Femur (tissue), 1 donor: ENCODE data around the gene MYO9A.

Experiments used
- DNase-seq: peaks from one replicate; pipeline ENCODE4 v3.0.0-alpha.2; 2017

Gene MYO9A

GRCh38 chr15:72118017-72118978 lies at the start of gene MYO9A, which contains the start of gene SENP8:
TSS of gene MYO9A (minus strand) at chr15:72118150. CDS start at chr15:72046563, 71,587 bp downstream.
TSS of gene SENP8 (plus strand) at chr15:72118403. CDS start at chr15:72139624, 21,221 bp downstream.
- peak; percentile 99 for DNase-seq

- no peak for DNase-seq
Measured at GRCh38 chr15:72167445-72167844, 49.5 kb upstream of the MYO9A start.

- DNase-seq = no peak
Measured at GRCh38 chr15:72166716-72167417, 48.9 kb upstream of the MYO9A start.

GRCh38 chr15:72163719-72164118 lies 45.8 kb upstream of the MYO9A start:
- no peak for DNase-seq

GRCh38 chr15:72162569-72162968 lies 44.6 kb upstream of the MYO9A start:
- no peak for DNase-seq

- no peak for DNase-seq
Measured at GRCh38 chr15:72161361-72162132, 43.6 kb upstream of the MYO9A start.

- DNase-seq = no peak
Measured at GRCh38 chr15:72160696-72161245, 42.8 kb upstream of the MYO9A start.

GRCh38 chr15:72156928-72157327 lies 39.0 kb upstream of the MYO9A start:
- DNase-seq = no peak

- DNase-seq = peak; percentile 92
Measured at GRCh38 chr15:72155635-72156616, 38.0 kb upstream of the MYO9A start.

GRCh38 chr15:72155003-72155621 lies 37.2 kb upstream of the MYO9A start:
- DNase-seq = peak; percentile 82

GRCh38 chr15:72154316-72154715 lies 36.4 kb upstream of the MYO9A start:
- no peak for DNase-seq

GRCh38 chr15:72153269-72154000 lies 35.5 kb upstream of the MYO9A start:
- DNase-seq = no peak

GRCh38 chr15:72147418-72147817 lies 29.5 kb upstream of the MYO9A start:
- no peak for DNase-seq

- DNase-seq = no peak
Measured at GRCh38 chr15:72146934-72147333, 29.0 kb upstream of the MYO9A start.

GRCh38 chr15:72146221-72146620 lies 28.3 kb upstream of the MYO9A start:
- no peak for DNase-seq

- no peak for DNase-seq
Measured at GRCh38 chr15:72141171-72142084, 23.5 kb upstream of the MYO9A start.

GRCh38 chr15:72140088-72140487 lies 22.1 kb upstream of the MYO9A start:
- DNase-seq = no peak

GRCh38 chr15:72139667-72140066 lies 21.7 kb upstream of the MYO9A start:
- no peak for DNase-seq
